Ishikawa (cell line): ENCODE measurements around the gene EFHC1.

ENCODE experiments used
- CEBPB ChIP-seq: IDR thresholded peaks from 2 replicates; pipeline ENCODE4 v1.6.1; 2012
- FOXM1 ChIP-seq: IDR thresholded peaks from 2 replicates; pipeline ENCODE4 v1.6.1; 2012; ENCODE audit warnings: low read depth, borderline replicate concordance
- RAD21 ChIP-seq: IDR thresholded peaks from 2 replicates; pipeline ENCODE4 v1.6.1; 2012; ENCODE audit warnings: low read depth
- TAF1 ChIP-seq: IDR thresholded peaks from 2 replicates; pipeline ENCODE4 v1.6.1; 2012; ENCODE audit warnings: low read depth, mild to moderate bottlenecking
- YY1 ChIP-seq: IDR thresholded peaks from 2 replicates; pipeline ENCODE4 v1.6.1; 2012; ENCODE audit warnings: low read depth
- TF ChIP-seq, protein P1 (sequence below): IDR thresholded peaks from 2 replicates; pipeline ENCODE4 v1.6.1; 2012; ENCODE audit warnings: low read depth, mild to moderate bottlenecking
- TF ChIP-seq, protein P2 (sequence below): IDR thresholded peaks from 2 replicates; pipeline ENCODE4 v1.6.1; 2012

DNA sequence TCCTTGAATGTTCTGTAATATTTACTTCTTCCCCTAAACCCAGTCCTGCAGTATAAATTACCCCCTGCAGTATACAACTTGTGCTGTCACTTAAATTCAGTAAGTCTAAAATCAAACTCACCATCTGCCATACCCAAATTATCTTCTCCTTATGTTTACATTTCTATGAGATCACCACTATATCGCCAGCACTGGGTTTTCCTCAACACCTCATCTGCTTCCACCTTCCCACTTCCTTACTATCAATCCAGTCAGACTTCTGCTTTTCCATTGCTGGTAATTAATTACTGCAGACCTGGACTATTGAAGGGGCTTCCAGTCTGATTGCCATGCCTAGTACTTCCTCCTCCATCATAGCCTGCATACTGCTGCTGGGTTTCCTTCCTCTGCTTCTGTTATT, 15.2 kb downstream of the EFHC1 start:
- no peak for TF ChIP-seq TAF1
- TF ChIP-seq FOXM1: no peak
- no peak for TF ChIP-seq CEBPB
- TF ChIP-seq, protein P1, sequence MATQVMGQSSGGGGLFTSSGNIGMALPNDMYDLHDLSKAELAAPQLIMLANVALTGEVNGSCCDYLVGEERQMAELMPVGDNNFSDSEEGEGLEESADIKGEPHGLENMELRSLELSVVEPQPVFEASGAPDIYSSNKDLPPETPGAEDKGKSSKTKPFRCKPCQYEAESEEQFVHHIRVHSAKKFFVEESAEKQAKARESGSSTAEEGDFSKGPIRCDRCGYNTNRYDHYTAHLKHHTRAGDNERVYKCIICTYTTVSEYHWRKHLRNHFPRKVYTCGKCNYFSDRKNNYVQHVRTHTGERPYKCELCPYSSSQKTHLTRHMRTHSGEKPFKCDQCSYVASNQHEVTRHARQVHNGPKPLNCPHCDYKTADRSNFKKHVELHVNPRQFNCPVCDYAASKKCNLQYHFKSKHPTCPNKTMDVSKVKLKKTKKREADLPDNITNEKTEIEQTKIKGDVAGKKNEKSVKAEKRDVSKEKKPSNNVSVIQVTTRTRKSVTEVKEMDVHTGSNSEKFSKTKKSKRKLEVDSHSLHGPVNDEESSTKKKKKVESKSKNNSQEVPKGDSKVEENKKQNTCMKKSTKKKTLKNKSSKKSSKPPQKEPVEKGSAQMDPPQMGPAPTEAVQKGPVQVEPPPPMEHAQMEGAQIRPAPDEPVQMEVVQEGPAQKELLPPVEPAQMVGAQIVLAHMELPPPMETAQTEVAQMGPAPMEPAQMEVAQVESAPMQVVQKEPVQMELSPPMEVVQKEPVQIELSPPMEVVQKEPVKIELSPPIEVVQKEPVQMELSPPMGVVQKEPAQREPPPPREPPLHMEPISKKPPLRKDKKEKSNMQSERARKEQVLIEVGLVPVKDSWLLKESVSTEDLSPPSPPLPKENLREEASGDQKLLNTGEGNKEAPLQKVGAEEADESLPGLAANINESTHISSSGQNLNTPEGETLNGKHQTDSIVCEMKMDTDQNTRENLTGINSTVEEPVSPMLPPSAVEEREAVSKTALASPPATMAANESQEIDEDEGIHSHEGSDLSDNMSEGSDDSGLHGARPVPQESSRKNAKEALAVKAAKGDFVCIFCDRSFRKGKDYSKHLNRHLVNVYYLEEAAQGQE: no peak
- TF ChIP-seq, protein P2, sequence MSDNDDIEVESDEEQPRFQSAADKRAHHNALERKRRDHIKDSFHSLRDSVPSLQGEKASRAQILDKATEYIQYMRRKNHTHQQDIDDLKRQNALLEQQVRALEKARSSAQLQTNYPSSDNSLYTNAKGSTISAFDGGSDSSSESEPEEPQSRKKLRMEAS: no peak
- no peak for TF ChIP-seq YY1
- TF ChIP-seq RAD21: no peak
